GM21825 (cell line): ENCODE measurements around the gene SPDYE2.
A peak's percentile ranks its signal among the peaks of the same experiment; 100 is the strongest.
"Not testable (repeated sequence)": the region's sequence is repeated elsewhere in the genome, so short reads cannot be mapped to it uniquely, and the experiment has no call there.

ENCODE experiments used
- ATAC-seq: cut with Tn5 transposase; IDR thresholded peaks from one replicate; pipeline ENCODE4 v1.9.1; 2021; ENCODE audit warnings: mild to moderate bottlenecking, moderate library complexity; ENCODE audit not compliant: unreplicated experiment

Gene SPDYE2

GRCh38 chr7:102535062-102535615 is 15.9 kb upstream of the SPDYE2 start:
- not testable (repeated sequence) for ATAC-seq

DNA sequence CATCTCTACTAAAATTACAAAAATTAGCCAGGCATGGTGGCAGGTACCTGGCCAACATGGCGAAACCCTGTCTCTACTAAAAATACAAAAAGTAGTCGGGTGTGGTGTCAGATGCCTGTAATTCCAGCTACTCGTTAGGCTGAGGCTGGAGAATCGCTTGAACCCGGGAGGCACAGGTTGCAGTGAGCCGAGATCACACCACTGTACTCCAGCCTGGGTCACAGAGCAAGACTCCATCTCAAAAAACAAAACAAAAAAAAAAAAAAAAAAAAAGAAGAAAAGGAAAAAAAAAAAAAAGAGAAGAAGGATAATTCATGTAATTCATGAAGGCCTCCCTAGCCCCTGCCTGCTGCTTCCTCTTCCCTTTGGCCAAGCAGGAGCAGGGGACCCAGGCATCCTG is 10.4 kb upstream of the SPDYE2 start:
- not testable (repeated sequence) for ATAC-seq

- not testable (repeated sequence) for ATAC-seq
These were observed 8.9 kb upstream of the SPDYE2 start for GRCh38 chr7:102542083-102542482.

DNA sequence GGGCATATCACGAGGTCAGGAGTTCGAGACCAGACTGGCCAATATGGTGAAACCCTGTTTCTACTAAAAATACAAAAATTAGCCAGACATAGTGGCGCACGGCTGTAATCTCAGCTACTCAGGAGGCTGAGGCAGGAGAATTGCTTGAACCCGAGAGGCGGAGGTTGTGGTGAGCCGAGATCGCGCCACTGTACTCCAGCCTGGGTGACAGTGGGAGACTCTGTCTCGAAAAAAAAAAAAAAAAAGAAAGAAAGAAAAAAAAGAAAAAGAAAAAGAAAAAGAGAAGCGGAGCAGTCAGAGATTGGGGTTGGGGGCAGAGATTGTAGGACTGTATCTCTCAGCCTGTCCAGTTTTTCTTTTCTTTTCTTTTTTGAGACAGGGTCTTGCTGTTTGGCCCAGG is 8.3 kb upstream of the SPDYE2 start:
- ATAC-seq, result not testable (repeated sequence)

- not testable (repeated sequence) for ATAC-seq
These were observed 7.4 kb upstream of the SPDYE2 start, which contains the start of gene UPK3BL2 for GRCh38 chr7:102543596-102543995. TSS of gene UPK3BL2 (minus strand) at chr7:102543696. CDS start at chr7:102543636, 60 bp downstream.

- ATAC-seq, result not testable (repeated sequence)
These were observed 6.7 kb upstream of the SPDYE2 start for GRCh38 chr7:102544372-102544771.

GRCh38 chr7:102545288-102545687 is 5.7 kb upstream of the SPDYE2 start:
- not testable (repeated sequence) for ATAC-seq

- peak; percentile 76 for ATAC-seq
These were observed 4.7 kb upstream of the SPDYE2 start for GRCh38 chr7:102546353-102546752.

DNA sequence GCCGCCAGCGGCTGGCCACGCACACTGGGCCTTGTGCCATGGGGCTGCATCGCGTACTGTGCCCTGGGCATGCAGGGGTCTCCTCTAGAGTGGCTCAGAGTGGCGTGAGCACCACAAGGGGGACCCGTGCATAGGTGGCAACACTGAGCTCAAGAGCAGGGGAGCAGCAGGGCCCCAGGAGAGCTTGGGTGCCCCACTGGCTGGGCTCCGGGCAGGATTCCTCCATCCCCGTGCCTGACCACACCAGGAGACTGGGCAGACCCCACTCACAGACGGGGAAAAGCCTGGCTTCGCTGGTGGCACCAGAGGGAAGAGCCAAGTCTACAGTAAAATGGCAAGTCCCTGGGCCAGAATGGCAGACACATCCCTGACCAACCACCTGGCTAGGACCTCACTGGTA is 17.6 kb downstream of the SPDYE2 start:
- ATAC-seq, result not testable (repeated sequence)

GRCh38 chr7:102572261-102573239 is 21.5 kb downstream of the SPDYE2 start, which contains the start of gene POLR2J3:
TSS of gene POLR2J3 (minus strand) at chr7:102572583. CDS start at chr7:102572521, 62 bp downstream.
- peak; percentile 89 for ATAC-seq

DNA sequence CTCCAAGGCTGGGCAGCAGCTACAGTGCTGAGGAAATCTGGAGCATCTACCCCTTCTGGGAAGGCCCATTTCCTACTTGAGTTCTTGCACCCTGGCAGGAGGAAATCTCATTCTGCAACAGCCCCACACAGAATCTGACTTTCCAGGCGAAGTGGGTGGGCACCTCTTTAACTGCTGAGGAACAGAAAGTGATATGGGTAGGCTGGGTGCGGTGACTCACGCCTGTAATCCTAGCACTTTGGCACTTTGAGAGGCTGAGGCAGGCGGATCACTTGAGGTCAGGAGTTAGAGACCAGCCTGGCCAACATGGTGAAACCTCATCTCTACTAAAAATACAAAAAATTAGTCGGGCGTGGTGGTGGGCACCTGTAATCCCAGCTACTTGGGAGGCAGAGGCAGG is 23.6 kb downstream of the SPDYE2 start:
- not testable (repeated sequence) for ATAC-seq

GRCh38 chr7:102576363-102576762 is 25.3 kb downstream of the SPDYE2 start:
- not testable (repeated sequence) for ATAC-seq

DNA sequence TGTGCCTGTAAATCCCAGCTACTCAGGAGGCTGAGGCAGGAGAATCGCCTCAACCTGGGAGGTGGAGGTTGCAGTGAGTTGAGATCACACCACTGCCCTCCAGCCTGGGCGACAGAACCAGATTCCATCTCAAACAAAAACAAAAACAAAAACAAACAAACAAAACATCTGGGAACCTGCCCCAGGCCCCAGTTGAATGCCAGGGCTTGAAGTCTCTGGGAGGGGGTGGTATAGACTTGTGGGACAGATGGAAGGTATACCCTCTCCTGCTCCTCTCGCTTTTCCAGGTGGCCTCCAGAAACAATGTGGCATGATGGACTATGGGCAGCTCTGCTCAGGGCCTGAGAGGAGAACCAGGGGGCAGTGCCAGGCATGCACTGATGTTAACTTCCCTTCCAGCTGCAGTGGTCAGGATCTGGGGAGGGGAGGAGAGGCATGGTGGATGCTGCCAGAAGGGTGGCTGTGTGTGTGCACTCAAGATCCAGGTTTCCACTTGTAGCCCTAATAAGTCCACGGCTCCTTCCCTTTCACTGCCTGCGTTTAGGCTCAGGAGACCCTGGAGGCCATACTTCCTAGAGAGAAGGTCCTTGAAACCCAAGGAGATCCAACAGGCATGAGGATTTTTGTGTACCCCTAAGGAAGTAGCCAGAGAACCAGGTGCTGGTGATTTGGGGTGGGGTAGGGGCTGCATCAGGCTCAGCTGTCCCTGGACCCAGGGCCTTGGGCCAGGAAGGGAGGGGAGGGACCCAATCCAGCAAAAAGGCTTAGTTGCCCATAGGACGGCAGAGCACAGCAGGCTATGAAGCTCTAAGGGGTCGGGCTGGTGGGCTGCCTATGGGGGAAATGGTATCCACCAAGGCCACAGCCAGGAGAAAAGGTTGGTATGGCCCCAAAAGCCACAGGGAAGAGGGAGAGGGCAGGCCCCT is 26.6 kb downstream of the SPDYE2 start:
- not testable (repeated sequence) for ATAC-seq

- ATAC-seq, result not testable (repeated sequence)
These were observed 27.5 kb downstream of the SPDYE2 start for GRCh38 chr7:102578486-102578885.

DNA sequence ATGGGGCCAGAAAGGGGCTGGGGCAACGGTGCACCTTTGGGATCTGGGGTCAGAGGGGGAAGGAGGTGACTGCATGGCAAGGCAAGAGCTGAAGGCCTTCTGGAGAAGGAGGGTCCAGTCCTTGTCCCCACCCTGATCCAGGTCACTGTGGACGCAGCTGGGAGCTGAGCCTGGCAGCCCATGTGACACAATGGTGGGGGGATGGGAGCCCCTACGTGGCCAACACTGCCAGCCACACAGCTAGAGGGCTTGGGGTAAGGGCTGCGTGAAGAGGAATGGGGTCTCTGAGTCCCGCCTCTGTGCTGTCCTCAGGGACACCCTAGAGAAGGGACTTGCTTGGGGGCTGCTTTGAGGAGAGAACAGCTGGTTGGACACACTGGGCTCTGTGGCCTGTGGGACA is 30.7 kb downstream of the SPDYE2 start:
- ATAC-seq, result not testable (repeated sequence)

- ATAC-seq, result not testable (repeated sequence)
These were observed 32.5 kb downstream of the SPDYE2 start for GRCh38 chr7:102583495-102583894.

DNA sequence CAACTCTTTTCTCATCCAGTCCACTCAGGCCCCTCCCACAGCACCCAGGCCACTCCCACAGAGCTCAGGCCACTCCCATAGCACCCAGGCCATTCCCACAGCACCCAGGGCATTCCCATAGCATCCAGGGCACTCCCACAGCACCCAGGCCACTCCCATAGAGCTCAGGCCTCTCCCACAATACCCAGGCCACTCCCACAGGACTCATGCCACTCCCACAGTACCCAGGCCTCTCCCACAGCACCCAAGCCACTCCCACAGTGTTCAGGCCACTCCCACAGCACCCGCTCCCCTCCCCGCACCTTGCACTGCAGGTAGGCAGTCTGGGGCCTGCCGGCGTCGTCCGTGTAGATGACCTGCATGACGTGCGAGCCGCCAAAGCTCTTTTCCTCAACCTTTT is 38.8 kb downstream of the SPDYE2 start:
- peak; percentile 39 for ATAC-seq

- ATAC-seq, result peak; percentile 43
These were observed 41.5 kb downstream of the SPDYE2 start for GRCh38 chr7:102592477-102593019.

- peak; percentile 62 for ATAC-seq
These were observed 42.8 kb downstream of the SPDYE2 start for GRCh38 chr7:102593637-102594334.

DNA sequence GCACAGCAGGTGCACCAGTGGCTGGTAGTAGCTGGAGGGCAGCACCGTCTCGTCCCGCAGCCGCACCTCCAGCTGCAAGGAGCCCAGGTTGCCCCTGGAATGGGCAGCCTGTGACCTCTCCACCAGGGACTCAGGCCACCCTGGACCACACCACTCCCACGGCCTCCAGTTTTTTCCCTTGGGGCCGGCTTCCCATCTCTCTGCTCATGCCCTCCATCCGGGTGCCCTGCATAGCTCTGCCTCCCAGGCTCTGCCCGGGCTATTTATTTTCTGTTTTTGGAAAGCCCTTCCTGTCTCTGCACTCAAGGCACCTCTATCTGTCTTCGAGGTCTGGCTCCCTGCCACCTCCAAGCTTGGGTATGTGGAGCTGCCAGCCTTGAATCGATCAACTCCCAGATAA is 45.0 kb downstream of the SPDYE2 start:
- not testable (repeated sequence) for ATAC-seq
